ENCODE data around the gene ITGB1BP2.

DNA sequence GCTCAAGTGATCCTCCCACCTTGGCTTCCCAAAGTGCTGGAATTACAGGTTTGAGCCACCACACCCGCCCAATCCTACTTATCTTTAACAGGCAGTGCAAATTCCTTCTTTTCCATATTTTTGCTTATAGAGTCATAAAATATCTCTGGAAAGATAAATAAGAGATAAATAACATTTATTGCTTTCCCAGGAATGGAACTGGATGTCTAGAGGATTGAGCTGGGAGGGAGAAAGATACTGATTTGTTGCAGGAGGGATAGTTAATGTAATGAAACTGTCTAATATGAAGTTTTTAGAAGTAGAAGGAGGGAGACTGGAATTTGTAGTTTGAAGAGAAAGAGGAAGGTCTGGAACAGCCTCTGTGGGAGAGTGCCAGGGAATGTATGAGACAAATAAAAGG lies 20.2 kb downstream of the ITGB1BP2 start:
- TF ChIP-seq, protein P1, sequence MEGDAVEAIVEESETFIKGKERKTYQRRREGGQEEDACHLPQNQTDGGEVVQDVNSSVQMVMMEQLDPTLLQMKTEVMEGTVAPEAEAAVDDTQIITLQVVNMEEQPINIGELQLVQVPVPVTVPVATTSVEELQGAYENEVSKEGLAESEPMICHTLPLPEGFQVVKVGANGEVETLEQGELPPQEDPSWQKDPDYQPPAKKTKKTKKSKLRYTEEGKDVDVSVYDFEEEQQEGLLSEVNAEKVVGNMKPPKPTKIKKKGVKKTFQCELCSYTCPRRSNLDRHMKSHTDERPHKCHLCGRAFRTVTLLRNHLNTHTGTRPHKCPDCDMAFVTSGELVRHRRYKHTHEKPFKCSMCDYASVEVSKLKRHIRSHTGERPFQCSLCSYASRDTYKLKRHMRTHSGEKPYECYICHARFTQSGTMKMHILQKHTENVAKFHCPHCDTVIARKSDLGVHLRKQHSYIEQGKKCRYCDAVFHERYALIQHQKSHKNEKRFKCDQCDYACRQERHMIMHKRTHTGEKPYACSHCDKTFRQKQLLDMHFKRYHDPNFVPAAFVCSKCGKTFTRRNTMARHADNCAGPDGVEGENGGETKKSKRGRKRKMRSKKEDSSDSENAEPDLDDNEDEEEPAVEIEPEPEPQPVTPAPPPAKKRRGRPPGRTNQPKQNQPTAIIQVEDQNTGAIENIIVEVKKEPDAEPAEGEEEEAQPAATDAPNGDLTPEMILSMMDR (IDR thresholded peaks at IDR 0.05; ENCODE audit: low read depth, low read length), result no peak
- no peak for TF ChIP-seq EZH2phosphoT487 (IDR thresholded peaks at IDR 0.05; ENCODE audit: low read depth)
